ENCODE results near the gene LAD1. TPM values are rescaled to one million over a fixed set of nuclear protein-coding genes. Genes with fewer than 3 reads are reported as not detected.

Gene LAD1
- total RNA-seq, 1 donor from 2014 or later = 0.76 TPM

- intact Hi-C loops (cut with DNase I) = no loop called here
- DNase-seq (ENCODE audit: low spot score) (no peak), ATAC-seq (no peak)
Measured at GRCh38 chr1:201420608-201421002, 21.5 kb upstream of the LAD1 start.

- no peak for ATAC-seq
- intact Hi-C loops (cut with DNase I) = no loop called here
Measured at GRCh38 chr1:201419746-201420607, 20.9 kb upstream of the LAD1 start.

GRCh38 chr1:201419256-201419655 is 20.1 kb upstream of the LAD1 start:
- DNase-seq (ENCODE audit: low spot score) (no peak), ATAC-seq (no peak)
- intact Hi-C loops (cut with DNase I) = no loop called here

More at GRCh38 chr1:201419746-201420607, 20.9 kb upstream of the LAD1 start:
- no peak for DNase-seq (ENCODE audit: low spot score)

- ATAC-seq = no peak
- intact Hi-C loops (cut with DNase I) = no loop called here
- no peak for DNase-seq (ENCODE audit: low spot score)
Measured at GRCh38 chr1:201418461-201418860, 19.3 kb upstream of the LAD1 start.

- DNase-seq (ENCODE audit: low spot score) = no peak
- intact Hi-C loops (cut with DNase I) = no loop called here
- no peak for ATAC-seq
Measured at GRCh38 chr1:201414051-201414738, 15.1 kb upstream of the LAD1 start.

GRCh38 chr1:201411292-201411691 is 12.2 kb upstream of the LAD1 start:
- intact Hi-C loops (cut with DNase I) = no loop called here
- DNase-seq (ENCODE audit: low spot score) = no peak
- ATAC-seq = no peak

- DNase-seq (ENCODE audit: low spot score) (no peak), ATAC-seq (no peak)
- intact Hi-C loops (cut with DNase I) = loop anchor here (10.0 kb wide), 1 partner anchor 155 kb away; no protein-coding TSS in a partner anchor
Measured at GRCh38 chr1:201409440-201409839, 10.3 kb upstream of the LAD1 start.

- ATAC-seq (no peak), DNase-seq (ENCODE audit: low spot score) (no peak)
- intact Hi-C loops (cut with DNase I) = loop anchor here (10.0 kb wide), 1 partner anchor 154 kb away; no protein-coding TSS in a partner anchor
Measured at GRCh38 chr1:201408834-201409200, 9.7 kb upstream of the LAD1 start.

GRCh38 chr1:201408176-201408833 is 9.2 kb upstream of the LAD1 start:
- DNase-seq (ENCODE audit: low spot score) = peak; percentile 89
- intact Hi-C loops (cut with DNase I) = loop anchor here (10.0 kb wide), 1 partner anchor 154 kb away; no protein-coding TSS in a partner anchor
- peak; percentile 77 for ATAC-seq

- DNase-seq (ENCODE audit: low spot score) = no peak
- intact Hi-C loops (cut with DNase I) = loop anchor here (10.0 kb wide), 1 partner anchor 152 kb away; no protein-coding TSS in a partner anchor
- no peak for ATAC-seq
Measured at GRCh38 chr1:201406831-201407406, 7.8 kb upstream of the LAD1 start.

GRCh38 chr1:201405484-201405831 is 6.3 kb upstream of the LAD1 start:
- intact Hi-C loops (cut with DNase I) = loop anchor here (10.0 kb wide), 1 partner anchor 151 kb away; no protein-coding TSS in a partner anchor
- ATAC-seq (no peak), DNase-seq (ENCODE audit: low spot score) (no peak)

- intact Hi-C loops (cut with DNase I) = loop anchor here (10.0 kb wide), 1 partner anchor 150 kb away; no protein-coding TSS in a partner anchor
- ATAC-seq (no peak), DNase-seq (ENCODE audit: low spot score) (no peak)
Measured at GRCh38 chr1:201404722-201405483, 5.8 kb upstream of the LAD1 start.

- no peak for ATAC-seq
- DNase-seq (ENCODE audit: low spot score) = no peak
- intact Hi-C loops (cut with DNase I) = loop anchor here (10.0 kb wide), 1 partner anchor 149 kb away; no protein-coding TSS in a partner anchor
Measured at GRCh38 chr1:201404055-201404454, 4.9 kb upstream of the LAD1 start.

- ATAC-seq (no peak), DNase-seq (ENCODE audit: low spot score) (no peak)
- intact Hi-C loops (cut with DNase I) = loop anchor here (10.0 kb wide), 1 partner anchor 149 kb away; no protein-coding TSS in a partner anchor
Measured at GRCh38 chr1:201403359-201403758, 4.2 kb upstream of the LAD1 start.

GRCh38 chr1:201401700-201402099 is 2.6 kb upstream of the LAD1 start:
- no peak for ATAC-seq
- intact Hi-C loops (cut with DNase I) = loop anchor here (10.0 kb wide), 1 partner anchor 147 kb away; no protein-coding TSS in a partner anchor
- DNase-seq (ENCODE audit: low spot score) = no peak

- DNase-seq (ENCODE audit: low spot score) = no peak
- intact Hi-C loops (cut with DNase I) = loop anchor here (10.0 kb wide), 1 partner anchor 146 kb away; no protein-coding TSS in a partner anchor
- ATAC-seq = no peak
Measured at GRCh38 chr1:201400852-201401230, 1.7 kb upstream of the LAD1 start.

- intact Hi-C loops (cut with DNase I) = loop anchor here (10.0 kb wide), 1 partner anchor 146 kb away; no protein-coding TSS in a partner anchor
- no peak for ATAC-seq
Measured at GRCh38 chr1:201400212-201400851, 1.2 kb upstream of the LAD1 start.

More at GRCh38 chr1:201400212-201400851, 1.2 kb upstream of the LAD1 start:
- DNase-seq (ENCODE audit: low spot score) = no peak
